GM18505 (cell line): ENCODE data around the gene MED13L.

Experiments used
- ATAC-seq: cut with Tn5 transposase; IDR thresholded peaks from one replicate; pipeline ENCODE4 v1.9.1; 2021; ENCODE audit not compliant: unreplicated experiment
- POLR2A ChIP-seq: IDR thresholded peaks from 4 replicates; pipeline ENCODE4 v1.6.1; 2011; ENCODE audit warnings: borderline replicate concordance; ENCODE audit not compliant: insufficient read depth, insufficient read length; ENCODE audit errors: extremely low read depth

The MED13L gene

DNA sequence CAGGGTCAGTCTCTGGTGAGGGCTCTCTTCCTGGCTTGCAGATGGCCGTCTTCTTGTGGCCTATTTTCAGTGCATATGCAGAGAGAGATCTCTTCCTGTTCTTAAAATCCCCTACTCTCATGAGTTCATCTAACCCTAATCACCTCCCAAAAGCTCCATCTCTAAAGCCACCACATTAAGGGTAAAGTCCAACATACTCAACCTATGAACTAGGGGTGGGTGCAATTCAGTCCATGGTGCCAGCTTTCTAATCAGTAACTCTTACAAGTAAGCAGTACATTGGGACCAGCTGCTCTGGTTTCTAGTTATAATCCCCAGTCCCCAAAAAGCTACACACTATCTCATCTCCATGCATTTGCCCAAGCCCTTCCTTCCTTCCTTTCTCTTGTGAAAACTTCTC is 365.1 kb downstream of the MED13L start:
- no peak for TF ChIP-seq POLR2A

DNA sequence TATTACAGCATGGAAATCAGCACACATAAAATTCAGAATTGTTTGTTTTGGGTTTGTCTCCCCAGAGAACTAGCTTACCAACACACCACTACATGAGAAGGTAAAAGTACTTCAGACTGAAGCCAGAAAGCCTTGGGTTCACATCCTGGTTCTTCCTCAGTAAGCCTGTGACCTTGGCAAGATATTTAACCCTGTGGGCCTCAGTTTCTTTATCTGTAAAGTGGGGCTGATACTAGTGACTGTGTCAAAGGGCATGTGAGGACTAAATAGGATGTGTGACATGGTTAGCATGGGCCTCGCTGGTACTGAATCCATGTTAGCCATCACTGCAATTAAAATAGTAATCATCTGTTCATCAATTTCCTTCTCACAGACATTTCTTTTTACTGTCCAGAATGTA is 366.1 kb downstream of the MED13L start:
- TF ChIP-seq POLR2A = no peak
- no peak for ATAC-seq

More for the DNA sequence above, 365.1 kb downstream of the MED13L start:
- no peak for ATAC-seq

DNA sequence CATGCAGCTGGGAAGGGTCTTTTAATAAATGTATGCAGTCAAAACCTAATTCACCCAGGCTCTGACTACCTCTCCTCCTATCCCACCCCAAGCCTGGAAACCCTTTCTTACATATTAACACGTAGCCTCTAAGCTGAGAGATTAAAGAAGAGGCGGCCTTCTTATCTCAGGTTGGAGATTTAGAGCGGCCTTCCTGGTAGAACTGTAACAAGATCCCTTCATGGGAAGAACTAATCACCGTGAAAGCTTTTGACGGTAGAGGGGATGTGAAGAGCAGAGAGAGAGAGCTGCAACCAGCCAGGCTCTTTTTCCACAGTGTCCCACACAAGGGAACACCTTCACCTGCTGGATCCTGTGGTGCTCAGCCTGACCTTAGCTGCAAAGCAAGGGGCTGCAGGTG is 367.4 kb downstream of the MED13L start:
- ATAC-seq = no peak
- TF ChIP-seq POLR2A = no peak
